Muscle layer of colon (tissue), 2 donors: ENCODE results near the gene PRRT3.
"Not testable (repeated sequence)": the region's sequence is repeated elsewhere in the genome, so short reads cannot be mapped to it uniquely, and the experiment has no call there.

Experiments used
- H3K27ac ChIP-seq: one replicate; pipeline ENCODE4 v1.7.0; 2013; ENCODE audit warnings: low read depth, mild to moderate bottlenecking, low read length, moderate library complexity
- H3K27me3 ChIP-seq, 2 donors: one replicate each; pipeline ENCODE4 v1.7.0; 2013; ENCODE audit warnings: low read length in 2 of 2, mild to moderate bottlenecking in 2 of 2; ENCODE audit not compliant: insufficient read depth in 2 of 2, control insufficient read depth in 1 of 2
- H3K36me3 ChIP-seq: one replicate; pipeline ENCODE4 v1.7.0; 2013; ENCODE audit warnings: mild to moderate bottlenecking, low read length; ENCODE audit not compliant: insufficient read depth
- H3K4me1 ChIP-seq: one replicate; pipeline ENCODE4 v1.7.0; 2013; ENCODE audit warnings: mild to moderate bottlenecking, low read length; ENCODE audit not compliant: insufficient read depth
- H3K4me3 ChIP-seq, 2 donors: one replicate each; pipeline ENCODE4 v1.7.0; 2013; ENCODE audit warnings: low read length in 2 of 2, low read depth in 1 of 2, mild to moderate bottlenecking in 1 of 2, moderate library complexity in 1 of 2
- H3K9ac ChIP-seq: one replicate; pipeline ENCODE4 v1.7.0; 2013; ENCODE audit warnings: low read length
- H3K9me3 ChIP-seq: one replicate; pipeline ENCODE4 v1.7.0; 2013; ENCODE audit warnings: mild to moderate bottlenecking, low read length
- donor health status: abdominal sarcoma.
- donor health status: Adenocarcinoma of cecum.

PRRT3 gene

GRCh38 chr3:9902372-9903237 lies 49.6 kb downstream of the PRRT3 start, which contains the start of gene IL17RE:
Gene IL17RE (plus strand): TSS chr3:9902848. CDS start chr3:9902933, 85 bp downstream.
- Histone ChIP-seq H3K4me1 (peaks cover 8% of the 10 kb centered on the region), H3K9ac (no peak within 1 kb of the TSS), H3K4me3 (no peak within 1 kb of the TSS), H3K9me3 (no peaks in the 10 kb centered on the region), H3K27ac (no peak within 1 kb of the TSS), H3K36me3 (no peaks in the 10 kb centered on the region), H3K27me3 (no peaks in the 10 kb centered on the region)

GRCh38 chr3:9901967-9902366 lies 50.2 kb downstream of the PRRT3 start:
- Histone ChIP-seq H3K27ac (no peak overlapping the region), H3K36me3 (no peaks in the 10 kb centered on the region), H3K9me3 (no peaks in the 10 kb centered on the region), H3K27me3 (no peaks in the 10 kb centered on the region), H3K9ac (no peak overlapping the region), H3K4me3 (no peak overlapping the region), H3K4me1 (peaks cover 8% of the 10 kb centered on the region)

GRCh38 chr3:9900965-9901415 lies 51.2 kb downstream of the PRRT3 start:
- not testable (repeated sequence) for H3K9me3 ChIP-seq, H3K4me1 ChIP-seq, H3K27me3 ChIP-seq, H3K36me3 ChIP-seq, H3K9ac ChIP-seq, H3K4me3 ChIP-seq, H3K27ac ChIP-seq

- no peak overlapping the region for H3K27ac ChIP-seq
- no peak overlapping the region for H3K4me3 ChIP-seq
- no peaks in the 10 kb centered on the region for H3K36me3 ChIP-seq
- peaks cover 8% of the 10 kb centered on the region for H3K4me1 ChIP-seq
- H3K27me3 ChIP-seq: no peaks in the 10 kb centered on the region
- no peak overlapping the region for H3K9ac ChIP-seq
- H3K9me3 ChIP-seq: no peaks in the 10 kb centered on the region
Measured at GRCh38 chr3:9899289-9899791, 52.9 kb downstream of the PRRT3 start.

GRCh38 chr3:9898467-9899241 lies 53.6 kb downstream of the PRRT3 start:
- Histone ChIP-seq H3K27ac (no peak overlapping the region), H3K4me3 (no peak overlapping the region)

GRCh38 chr3:9897408-9898372 lies 54.5 kb downstream of the PRRT3 start:
- peaks cover 8% of the 10 kb centered on the region for H3K4me1 ChIP-seq
- peaks cover 12% of the 10 kb centered on the region for H3K36me3 ChIP-seq
- no peak overlapping the region for H3K4me3 ChIP-seq
- H3K9me3 ChIP-seq: no peaks in the 10 kb centered on the region
- H3K9ac ChIP-seq: no peak overlapping the region
- H3K27ac ChIP-seq: no peak overlapping the region
- no peaks in the 10 kb centered on the region for H3K27me3 ChIP-seq

More at GRCh38 chr3:9898467-9899241, 53.6 kb downstream of the PRRT3 start:
- peaks cover 2% of the 10 kb centered on the region for H3K36me3 ChIP-seq
- no peaks in the 10 kb centered on the region for H3K27me3 ChIP-seq
- no peak overlapping the region for H3K9ac ChIP-seq
- peaks cover 8% of the 10 kb centered on the region for H3K4me1 ChIP-seq
- H3K9me3 ChIP-seq: no peaks in the 10 kb centered on the region

- not testable (repeated sequence) for H3K4me3 ChIP-seq, H3K9me3 ChIP-seq, H3K4me1 ChIP-seq, H3K9ac ChIP-seq, H3K27ac ChIP-seq, H3K27me3 ChIP-seq
- peaks cover 12% of the 10 kb centered on the region for H3K36me3 ChIP-seq
Measured at GRCh38 chr3:9896755-9897407, 55.3 kb downstream of the PRRT3 start.

- H3K4me3 ChIP-seq, H3K9me3 ChIP-seq, H3K9ac ChIP-seq, H3K27me3 ChIP-seq, H3K27ac ChIP-seq: not testable (repeated sequence)
- Histone ChIP-seq H3K36me3 (peaks cover 12% of the 10 kb centered on the region), H3K4me1 (peaks cover 11% of the 10 kb centered on the region)
Measured at GRCh38 chr3:9895715-9896114, 56.5 kb downstream of the PRRT3 start.
